Left renal cortex interstitium (tissue), 4 donors: Measurements from ENCODE around the gene JAGN1. TPM values are rescaled to one million over a fixed set of nuclear protein-coding genes. Genes with fewer than 3 reads are reported as not detected.
"Not testable (repeated sequence)": the region's sequence is repeated elsewhere in the genome, so short reads cannot be mapped to it uniquely, and the experiment has no call there.

ENCODE experiments used
- DNase-seq, 4 donors: peaks; one replicate each; pipeline ENCODE4 v3.0.0-alpha.2; 2013; ENCODE audit warnings: low read depth in 4 of 4, low spot score in 2 of 4, missing footprints in 1 of 4
- polyA plus RNA-seq, 4 donors: library from polyadenylated mRNA; unstranded; fragments of 120-200 nt; gene quantifications; one replicate each; pipeline ENCODE4 v1.2.1, GENCODE V29; 2013; ENCODE audit not compliant: insufficient read length in 4 of 4

JAGN1 gene
- polyA plus RNA-seq, 4 donors, result 41.8 to 50.7 (median 44.4) TPM

DNA sequence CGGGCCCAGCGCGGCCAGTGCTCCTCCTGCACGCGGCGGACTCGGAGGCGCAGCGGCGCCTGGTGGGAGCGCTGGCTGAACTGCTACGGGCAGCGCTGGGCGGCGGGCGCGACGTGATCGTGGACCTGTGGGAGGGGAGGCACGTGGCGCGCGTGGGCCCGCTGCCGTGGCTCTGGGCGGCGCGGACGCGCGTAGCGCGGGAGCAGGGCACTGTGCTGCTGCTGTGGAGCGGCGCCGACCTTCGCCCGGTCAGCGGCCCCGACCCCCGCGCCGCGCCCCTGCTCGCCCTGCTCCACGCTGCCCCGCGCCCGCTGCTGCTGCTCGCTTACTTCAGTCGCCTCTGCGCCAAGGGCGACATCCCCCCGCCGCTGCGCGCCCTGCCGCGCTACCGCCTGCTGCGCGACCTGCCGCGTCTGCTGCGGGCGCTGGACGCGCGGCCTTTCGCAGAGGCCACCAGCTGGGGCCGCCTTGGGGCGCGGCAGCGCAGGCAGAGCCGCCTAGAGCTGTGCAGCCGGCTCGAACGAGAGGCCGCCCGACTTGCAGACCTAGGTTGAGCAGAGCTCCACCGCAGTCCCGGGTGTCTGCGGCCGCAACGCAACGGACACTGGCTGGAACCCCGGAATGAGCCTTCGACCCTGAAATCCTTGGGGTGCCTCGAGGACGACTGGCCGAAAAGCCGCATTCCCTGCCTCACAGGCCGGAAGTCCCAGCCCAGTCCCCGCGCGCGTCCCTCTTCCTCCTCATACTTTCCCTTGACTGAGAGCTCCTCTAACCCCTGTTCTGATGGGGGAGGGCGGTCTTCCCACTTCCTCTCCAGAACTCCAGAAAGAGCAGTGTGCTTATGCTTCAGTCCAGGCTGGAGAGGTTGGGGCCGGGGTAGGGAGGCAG, 25.1 kb downstream of the JAGN1 start:
- peak in 3 of 4 donors; percentile 53 to 58 (median 53) for DNase-seq

DNA sequence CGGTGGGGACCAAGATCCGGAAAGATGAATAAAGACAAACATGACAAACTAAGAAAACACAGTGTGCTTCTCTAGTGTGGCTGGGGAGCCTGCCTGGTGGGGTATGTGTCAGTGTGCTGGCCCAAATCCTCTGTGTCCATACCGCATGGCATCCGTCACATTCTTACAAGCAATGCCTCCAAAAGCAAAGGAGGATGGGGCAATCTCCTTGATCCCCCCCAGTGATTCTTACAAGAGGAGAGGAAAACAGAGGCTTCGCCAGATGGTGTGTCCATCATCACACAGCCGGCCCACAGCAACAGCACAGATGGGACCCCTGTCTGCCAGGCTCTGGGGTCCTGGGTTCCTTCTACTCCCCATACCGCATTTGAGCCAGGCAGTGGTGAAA, 25.9 kb downstream of the JAGN1 start:
- DNase-seq, result no peak

DNA sequence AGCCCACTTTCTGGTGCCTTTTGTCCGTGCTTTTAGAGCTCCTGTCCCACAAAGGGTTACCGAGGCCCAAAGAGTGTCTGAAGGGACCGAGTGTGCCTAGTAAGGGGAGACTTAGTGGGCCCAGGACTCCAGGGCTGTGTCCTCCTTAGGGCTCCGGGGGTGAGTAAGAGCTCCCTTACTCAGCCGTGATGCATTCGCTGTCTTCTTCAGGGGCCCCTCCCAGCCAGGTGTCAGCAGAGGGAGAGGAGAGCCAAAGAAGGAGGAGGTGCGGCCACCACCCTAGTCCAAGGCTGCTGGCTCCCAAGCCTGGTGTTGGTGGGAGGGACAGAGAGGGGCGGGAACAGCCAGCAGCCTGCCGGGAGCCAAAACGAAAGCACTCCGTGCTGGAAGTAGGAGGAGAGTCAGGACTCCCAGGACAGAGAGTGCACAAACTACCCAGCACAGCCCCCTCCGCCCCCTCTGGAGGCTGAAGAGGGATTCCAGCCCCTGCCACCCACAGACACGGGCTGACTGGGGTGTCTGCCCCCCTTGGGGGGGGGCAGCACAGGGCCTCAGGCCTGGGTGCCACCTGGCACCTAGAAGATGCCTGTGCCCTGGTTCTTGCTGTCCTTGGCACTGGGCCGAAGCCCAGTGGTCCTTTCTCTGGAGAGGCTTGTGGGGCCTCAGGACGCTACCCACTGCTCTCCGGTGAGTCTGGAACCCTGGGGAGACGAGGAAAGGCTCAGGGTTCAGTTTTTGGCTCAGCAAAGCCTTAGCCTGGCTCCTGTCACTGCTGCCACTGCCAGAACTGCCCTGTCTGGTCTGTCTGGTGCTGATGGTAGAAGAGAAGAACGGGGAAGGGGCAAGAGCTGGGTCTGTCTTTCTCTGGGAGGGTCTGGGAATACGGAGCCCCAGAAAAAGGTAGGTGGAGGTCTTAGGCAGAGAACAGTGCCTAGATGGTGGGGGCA, 26.6 kb downstream of the JAGN1 start, which contains the start of gene IL17RC:
Gene IL17RC (plus strand): TSS at position 365 of the 947 bp plus-strand sequence. CDS start 218 bp downstream, at position 583.
- DNase-seq, result peak in 3 of 4 donors; percentile 42 to 62 (median 48)

DNA sequence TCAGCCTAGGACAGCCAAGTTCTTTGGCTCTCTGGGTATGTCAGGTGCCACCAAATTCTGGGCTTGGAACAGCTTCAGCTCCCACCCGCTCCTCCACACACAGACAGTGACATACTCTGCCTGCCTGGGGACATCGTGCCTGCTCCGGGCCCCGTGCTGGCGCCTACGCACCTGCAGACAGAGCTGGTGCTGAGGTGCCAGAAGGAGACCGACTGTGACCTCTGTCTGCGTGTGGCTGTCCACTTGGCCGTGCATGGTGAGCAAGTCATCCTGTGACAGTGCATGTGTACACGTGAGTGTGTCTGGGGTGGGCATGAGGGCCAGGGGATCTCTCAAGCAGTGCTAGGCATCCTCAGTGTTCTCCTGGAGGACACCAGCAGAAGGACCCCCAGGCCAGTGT, 27.4 kb downstream of the JAGN1 start:
- no peak for DNase-seq

DNA sequence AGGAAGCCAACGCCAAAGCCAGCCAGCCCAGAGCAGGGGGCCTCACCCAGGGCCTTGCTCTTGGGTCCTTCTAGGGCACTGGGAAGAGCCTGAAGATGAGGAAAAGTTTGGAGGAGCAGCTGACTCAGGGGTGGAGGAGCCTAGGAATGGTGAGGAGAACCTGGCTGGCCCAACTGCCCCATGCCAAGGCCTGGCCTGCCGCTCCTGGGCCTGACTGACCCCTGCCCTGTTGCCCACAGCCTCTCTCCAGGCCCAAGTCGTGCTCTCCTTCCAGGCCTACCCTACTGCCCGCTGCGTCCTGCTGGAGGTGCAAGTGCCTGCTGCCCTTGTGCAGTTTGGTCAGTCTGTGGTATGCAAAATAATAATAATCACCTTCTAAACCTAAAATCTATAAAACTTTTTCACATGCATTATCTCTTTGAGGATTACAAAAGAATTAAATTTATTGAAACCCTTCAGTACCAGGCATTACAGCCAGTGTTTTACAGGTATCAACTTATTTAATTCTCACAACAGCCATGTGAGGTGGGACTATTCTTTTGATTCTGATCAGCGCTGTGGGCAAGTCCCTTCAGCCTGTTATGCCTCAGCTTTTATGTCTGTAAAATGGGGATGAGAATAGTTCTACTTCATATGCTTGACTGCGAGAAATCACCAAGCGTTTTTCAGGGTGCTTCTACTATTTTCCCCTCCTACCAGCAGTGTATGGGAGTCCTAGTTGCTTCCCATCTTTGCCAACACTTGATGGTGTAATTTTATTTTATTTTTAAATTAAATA, 28.0 kb downstream of the JAGN1 start:
- no peak for DNase-seq

DNA sequence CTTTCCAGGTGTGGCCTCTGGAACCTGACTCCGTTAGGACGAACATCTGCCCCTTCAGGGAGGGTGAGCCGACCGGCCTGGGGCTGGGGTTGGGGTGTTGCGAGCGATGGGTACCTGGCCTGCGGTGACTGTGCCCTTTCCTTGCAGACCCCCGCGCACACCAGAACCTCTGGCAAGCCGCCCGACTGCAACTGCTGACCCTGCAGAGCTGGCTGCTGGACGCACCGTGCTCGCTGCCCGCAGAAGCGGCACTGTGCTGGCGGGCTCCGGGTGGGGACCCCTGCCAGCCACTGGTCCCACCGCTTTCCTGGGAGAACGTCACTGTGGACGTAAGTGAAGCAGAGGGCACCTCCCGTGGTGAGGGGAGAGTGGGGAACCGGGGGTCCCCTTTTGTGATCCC, 37.7 kb downstream of the JAGN1 start:
- DNase-seq, result no peak

DNA sequence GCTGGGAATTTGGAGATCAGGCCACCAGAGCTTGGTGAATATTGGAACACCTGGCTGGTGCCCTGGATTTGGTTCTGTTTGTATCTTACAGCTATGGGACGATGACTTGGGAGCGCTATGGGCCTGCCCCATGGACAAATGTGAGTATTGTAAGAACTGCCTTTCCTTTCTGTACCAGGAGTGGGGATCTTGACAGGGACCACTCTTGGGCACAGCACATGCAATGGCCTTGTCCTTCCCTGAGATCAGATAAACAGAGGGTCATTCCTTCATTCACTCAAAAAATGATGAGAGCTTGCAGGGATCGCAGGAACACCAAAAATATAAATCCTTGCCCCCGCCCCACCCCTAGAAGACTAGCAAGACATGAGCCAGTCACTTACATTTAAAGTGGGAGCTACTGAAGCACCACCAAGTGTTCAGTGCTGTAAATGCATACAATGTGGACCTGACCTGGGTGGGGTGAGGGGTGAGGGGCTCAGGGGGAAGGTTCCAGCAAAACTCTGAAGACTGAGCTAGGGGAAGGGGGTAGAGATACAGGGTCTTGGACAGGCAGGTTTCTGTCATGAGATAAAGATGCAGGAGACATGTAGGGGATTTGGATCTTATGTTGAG, 40.5 kb downstream of the JAGN1 start:
- no peak for DNase-seq

DNA sequence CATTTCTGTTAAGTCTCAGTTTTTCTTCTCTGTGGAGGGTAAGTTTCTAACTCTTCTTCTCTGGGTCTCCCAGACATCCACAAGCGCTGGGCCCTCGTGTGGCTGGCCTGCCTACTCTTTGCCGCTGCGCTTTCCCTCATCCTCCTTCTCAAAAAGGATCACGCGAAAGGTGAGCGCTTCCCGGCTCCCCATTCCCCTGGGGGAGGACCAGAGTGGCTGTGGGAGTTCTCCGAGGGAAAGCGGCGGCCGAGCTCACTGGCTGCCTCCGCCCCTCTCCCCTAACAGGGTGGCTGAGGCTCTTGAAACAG, 42.1 kb downstream of the JAGN1 start:
- DNase-seq, result no peak

DNA sequence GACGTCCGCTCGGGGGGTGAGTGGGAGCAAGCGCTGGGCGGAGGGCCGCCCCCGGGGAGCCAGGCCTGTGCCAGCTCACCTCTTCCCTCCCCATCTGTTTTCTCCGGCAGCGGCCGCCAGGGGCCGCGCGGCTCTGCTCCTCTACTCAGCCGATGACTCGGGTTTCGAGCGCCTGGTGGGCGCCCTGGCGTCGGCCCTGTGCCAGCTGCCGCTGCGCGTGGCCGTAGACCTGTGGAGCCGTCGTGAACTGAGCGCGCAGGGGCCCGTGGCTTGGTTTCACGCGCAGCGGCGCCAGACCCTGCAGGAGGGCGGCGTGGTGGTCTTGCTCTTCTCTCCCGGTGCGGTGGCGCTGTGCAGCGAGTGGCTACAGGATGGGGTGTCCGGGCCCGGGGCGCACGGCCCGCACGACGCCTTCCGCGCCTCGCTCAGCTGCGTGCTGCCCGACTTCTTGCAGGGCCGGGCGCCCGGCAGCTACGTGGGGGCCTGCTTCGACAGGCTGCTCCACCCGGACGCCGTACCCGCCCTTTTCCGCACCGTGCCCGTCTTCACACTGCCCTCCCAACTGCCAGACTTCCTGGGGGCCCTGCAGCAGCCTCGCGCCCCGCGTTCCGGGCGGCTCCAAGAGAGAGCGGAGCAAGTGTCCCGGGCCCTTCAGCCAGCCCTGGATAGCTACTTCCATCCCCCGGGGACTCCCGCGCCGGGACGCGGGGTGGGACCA, 42.6 kb downstream of the JAGN1 start:
- peak in 2 of 4 donors; percentile 56 to 61 for DNase-seq

DNA sequence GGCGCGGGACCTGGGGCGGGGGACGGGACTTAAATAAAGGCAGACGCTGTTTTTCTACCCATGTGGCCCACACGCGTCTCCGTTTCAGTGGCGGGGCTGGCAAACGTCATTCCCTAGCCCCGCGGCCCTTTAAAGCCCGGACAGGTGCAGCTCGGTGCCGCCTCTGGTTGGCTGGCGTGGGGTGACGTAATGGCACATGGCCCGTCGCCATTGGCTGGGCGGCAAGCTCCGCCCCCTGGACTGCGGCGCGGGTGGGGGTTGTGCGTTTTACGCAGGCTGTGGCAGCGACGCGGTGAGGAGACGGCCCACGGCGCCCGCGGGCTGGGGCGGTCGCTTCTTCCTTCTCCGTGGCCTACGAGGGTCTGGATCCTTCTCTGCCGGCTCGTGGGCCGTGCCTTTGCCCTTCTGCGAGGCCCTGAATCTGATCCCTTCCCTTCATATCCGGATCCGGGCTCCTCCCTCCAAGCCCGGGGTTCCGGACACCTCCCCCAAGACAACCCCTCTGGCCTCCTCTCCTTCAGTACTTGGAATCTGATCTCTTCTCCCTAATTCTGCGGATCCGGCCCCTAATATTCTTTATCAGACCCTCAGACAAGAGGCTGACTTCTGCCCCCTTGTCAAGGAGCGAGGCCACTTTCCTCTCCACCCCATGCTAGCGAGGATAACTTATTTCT, 43.3 kb downstream of the JAGN1 start, which contains the start of gene CRELD1:
Gene CRELD1 (plus strand): TSS at position 274 of the 674 bp plus-strand sequence. CDS start 605 bp downstream, outside the sequence.
- DNase-seq, result peak in 3 of 4 donors; percentile 79 to 92 (median 85)

DNA sequence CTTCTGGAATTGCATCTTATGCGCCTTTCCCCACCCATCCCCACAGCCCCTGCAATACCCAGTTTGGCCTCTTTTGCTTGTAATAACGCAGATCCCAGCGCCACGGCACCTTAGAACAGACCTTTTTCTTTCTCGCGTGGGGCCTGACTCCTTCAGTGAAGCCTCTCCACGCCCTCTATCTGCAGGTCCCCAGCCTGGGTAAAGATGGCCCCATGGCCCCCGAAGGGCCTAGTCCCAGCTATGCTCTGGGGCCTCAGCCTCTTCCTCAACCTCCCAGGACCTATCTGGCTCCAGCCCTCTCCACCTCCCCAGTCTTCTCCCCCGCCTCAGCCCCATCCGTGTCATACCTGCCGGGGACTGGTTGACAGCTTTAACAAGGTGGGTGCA, 43.8 kb downstream of the JAGN1 start:
- no peak for DNase-seq

DNA sequence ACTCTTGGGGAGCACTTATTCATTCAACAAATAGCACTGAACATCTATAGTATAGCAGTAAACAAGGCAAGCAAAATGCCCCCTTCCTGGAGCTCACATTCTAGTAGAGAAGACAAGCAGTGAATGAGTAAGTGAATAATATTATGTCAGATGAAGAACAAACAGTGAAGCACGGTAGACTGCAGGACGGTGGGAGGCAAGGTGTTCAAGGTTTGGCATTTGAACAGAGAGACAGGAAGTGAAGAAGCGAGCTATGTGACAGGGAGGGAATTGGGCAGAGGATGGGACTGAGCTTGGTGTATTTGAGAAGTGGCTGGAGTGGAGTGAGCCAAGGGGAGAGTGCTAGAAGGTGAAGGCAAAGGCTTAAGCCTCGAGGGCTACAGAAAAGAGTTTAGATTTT, 44.6 kb downstream of the JAGN1 start:
- no peak for DNase-seq

DNA sequence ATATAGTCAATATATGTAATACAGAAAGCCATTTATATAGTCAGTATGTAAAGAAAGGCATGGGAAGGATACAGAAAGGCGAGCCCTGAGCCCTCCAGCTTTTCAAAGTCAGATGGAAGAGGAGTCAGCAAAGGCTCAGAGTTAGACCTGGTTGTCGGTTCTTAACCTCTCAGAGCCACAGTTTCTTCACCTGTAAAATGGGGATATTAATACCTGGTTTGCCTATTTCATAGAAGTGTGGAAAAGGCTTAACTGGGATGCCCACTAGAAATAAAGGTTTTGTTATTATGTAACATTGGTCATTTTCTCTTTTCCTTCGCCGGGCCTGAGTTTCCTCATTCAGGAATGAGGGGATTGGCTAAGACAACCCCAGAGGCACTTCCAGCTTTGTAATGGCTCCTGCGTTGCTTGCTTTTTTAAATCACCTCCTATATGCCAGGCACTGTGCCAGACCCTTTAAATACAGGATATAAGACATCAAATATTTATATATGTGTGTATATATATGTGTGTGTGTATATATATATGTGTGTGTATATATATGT, 45.6 kb downstream of the JAGN1 start:
- DNase-seq, result no peak

DNA sequence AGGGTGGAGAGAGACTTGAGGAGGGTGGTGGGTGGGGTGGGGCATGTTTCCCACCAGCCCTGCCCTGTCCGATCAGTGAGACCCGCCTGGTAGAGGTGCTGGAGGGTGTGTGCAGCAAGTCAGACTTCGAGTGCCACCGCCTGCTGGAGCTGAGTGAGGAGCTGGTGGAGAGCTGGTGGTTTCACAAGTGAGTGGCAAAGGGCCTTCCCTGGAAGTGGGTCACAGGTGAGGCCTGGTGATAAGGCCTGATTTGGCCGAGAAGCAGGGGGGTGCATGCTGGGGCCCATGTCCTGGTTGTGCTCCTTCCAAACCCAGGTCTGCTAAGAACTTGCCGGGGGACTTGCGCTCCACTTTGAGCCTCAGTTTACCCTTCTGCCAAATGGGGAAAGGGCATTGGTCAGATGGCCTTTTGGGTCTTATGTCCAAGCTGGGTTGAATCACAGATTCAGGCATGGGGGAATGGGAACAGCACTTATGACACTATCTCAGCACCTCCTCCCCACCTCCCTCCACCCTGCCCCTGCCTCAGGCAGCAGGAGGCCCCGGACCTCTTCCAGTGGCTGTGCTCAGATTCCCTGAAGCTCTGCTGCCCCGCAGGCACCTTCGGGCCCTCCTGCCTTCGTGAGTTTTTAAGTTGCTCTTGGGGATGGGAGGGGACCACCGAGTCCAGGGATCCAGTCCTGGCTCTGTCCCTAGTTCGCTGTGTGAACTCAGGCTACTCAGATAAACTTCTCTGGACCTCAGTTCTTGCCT, 47.3 kb downstream of the JAGN1 start:
- no peak for DNase-seq

DNA sequence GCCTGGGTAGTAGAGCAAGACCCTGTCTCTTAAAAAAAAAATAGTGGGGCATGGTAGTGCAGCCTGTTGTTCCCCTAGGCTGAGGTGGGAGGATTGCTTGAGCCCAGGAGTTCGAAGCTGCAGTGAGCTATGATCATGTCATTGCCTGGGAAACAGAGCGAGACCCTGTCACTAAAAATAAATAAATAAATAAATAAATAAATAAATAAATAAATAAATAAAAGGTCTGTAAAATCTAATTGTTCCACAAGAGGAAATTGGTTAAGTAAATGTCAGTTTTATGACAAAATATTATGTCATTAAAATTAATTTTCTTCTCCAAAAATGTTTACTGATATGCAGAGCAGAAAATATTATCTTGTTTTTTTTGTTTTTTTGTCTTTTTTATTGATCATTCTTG, 48.6 kb downstream of the JAGN1 start:
- DNase-seq, result no peak

DNA sequence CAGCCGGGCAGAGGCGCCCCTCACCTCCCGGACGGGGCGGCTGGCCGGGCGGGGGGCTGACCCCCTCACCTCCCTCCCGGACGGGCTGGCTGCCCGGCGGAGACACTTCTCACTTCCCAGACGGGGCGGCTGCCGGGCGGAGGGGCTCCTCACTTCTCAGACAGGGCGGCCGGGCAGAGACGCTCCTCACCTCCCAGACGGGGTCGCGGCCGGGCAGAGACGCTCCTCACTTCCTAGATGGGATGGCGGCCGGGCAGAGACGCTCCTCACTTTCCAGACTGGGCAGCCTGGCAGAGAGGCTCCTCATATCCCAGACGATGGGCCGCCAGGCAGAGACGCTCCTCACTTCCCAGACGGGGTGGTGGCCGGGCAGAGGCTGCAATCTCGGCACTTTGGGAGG, 49.5 kb downstream of the JAGN1 start:
- not testable (repeated sequence) for DNase-seq

DNA sequence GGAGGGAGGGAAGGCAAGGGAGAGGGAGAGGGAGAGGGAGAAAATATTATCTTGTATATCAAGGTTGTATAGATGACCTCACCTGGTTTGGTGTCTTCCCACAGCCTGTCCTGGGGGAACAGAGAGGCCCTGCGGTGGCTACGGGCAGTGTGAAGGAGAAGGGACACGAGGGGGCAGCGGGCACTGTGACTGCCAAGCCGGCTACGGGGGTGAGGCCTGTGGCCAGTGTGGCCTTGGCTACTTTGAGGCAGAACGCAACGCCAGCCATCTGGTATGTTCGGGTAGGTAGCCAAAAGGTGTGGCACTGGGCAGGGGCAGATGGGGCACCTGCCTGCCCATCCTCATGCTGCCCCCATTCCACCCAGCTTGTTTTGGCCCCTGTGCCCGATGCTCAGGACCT, 50.3 kb downstream of the JAGN1 start:
- no peak for DNase-seq

DNA sequence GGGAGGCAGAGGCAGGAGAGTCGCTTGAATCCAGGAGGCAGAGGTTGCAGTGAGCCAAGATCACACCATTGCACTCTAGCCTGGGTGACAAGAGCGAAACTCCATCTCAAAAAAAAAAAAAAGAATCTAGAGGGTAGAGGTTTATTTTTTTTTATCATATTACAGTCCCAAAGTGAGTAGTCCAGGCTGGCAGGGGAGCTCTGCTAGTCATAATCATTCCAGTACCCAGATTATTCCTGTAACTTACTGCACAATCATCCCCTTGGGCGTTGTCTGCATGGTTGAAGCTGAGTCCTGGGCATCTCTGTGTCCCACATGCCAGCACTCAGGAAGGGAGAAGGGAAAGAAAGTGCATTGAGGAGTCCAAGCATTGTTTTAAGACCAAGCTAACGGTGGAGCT, 51.8 kb downstream of the JAGN1 start:
- DNase-seq, result no peak
